HG03342 (cell line): ENCODE measurements around the gene FARSA.
"Not testable (repeated sequence)": the region's sequence is repeated elsewhere in the genome, so short reads cannot be mapped to it uniquely, and the experiment has no call there.

Experiments
- ATAC-seq: cut with Tn5 transposase; IDR thresholded peaks from one replicate; pipeline ENCODE4 v1.9.1; 2021; ENCODE audit warnings: mild to moderate bottlenecking, moderate library complexity; ENCODE audit not compliant: unreplicated experiment

Gene FARSA

GRCh38 chr19:12937927-12938778, 4.6 kb upstream of the FARSA start, which contains the start of gene CALR:
Gene CALR, plus strand, starts transcription at chr19:12938609. Its CDS starts 71 bp downstream, at chr19:12938680.
- peak; percentile 81 for ATAC-seq

DNA sequence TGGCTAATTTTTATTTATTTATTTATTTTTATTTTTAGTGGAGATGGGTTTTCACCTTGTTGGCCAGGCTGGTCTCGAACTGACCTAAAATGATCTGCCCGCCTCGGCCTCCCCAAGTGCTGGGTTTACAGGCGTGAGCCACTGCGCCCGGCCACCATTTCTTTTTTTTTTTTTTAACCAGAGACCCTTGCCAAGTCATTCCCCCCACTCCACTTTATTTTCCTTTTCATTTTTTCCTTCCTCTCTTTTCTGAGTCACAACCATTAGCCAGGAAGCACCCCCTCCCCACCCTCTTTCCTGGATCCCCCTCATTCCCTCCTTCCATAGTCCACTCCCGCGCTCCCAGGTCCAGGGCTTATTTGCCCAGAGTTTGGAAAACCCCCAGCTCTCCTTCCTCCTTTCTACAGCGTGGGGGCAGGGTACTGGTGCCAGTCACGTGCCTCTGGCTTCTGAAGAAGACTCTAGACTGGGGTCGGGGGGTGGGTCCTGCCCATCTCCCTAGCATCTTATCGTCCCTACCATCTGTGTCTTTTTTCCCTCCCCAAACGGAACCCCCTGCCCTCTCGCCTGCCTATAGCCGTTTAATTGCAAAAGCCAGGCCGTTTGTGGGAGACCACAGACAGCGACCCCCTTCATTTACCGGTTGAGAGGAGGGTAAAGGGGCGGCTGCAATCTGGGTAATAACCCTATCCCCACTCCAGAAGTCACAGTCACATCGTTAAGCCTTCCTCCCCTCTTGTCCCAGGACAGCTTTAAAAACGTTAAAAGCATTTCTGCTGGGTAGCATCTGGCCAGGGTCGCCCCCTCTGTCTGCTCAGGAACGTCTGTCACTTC, 3.8 kb upstream of the FARSA start:
- no peak for ATAC-seq

GRCh38 chr19:12936582-12936981, 3.1 kb upstream of the FARSA start:
- ATAC-seq = no peak

GRCh38 chr19:12935071-12935470, 1.6 kb upstream of the FARSA start:
- ATAC-seq = no peak

DNA sequence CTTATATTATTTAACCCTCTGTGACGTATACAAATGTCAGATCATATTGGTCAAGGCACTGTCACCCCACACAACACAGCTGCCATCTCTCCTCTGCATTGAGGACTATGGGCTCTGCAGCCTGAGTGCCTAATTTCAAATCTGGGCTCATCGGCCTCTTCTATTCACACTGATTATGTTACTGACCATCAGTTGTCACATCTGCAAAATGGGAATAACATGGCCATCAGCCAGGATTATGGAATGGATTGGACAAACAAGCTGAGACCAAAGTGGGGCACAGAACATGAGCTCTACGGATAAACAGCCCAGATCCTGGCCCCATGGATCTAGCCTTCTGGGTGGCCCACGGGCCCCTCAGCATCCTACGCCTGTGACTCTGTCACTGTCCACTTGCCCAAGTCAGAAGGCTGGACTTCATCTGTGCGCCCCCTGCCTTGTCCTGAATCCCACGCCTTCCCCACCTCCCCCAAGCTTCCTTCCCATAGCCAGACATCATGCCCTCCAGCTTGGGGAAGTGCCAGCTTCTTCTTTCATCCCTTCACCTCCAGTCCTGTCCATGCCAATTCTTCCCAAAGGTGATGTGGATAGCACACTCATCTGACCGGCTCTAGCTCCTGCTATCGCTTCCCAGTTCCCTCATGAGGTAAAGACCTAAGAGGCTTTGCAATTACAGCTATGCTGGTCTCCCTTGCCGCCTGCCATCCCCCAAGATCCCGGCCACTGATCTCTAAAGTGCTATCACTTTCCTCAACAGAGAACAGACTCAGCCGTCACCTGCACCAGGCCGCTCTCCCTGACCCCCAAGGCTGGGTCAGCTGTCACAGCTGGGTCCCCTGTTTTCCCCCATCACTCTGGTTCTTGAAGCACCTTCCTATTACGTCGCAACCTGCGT, 872 bp downstream of the FARSA start:
- ATAC-seq = no peak

DNA sequence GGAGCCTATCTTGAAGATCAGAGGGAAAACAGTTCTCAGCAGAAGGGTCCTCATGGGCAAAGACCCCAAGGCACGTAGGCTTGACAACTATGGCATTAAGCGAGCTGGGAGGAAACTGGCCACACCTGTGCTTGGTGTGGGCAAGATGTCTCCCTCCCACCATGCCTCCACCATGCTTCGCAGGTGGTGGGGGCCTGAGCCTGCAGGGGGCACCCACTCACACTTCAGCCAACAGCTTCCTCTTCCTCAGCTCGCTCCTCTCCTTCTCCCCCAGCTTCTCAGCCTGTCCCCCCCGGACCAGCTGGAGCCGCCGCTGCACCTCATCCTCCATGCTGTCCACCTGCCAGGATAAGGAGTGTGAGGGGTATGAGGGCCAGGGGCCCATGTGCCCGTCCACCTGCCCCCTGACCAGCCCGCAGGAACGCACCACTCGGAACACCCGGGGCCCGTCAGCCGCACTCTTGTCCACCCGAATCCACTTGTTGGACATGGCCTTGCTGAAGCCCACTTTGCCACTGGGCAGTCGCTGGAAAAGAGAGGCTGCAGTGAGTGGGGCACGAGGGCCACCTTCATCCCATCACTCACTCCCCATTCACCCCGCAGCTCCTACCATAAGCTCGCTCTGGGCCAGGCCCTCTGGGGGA, 3.4 kb downstream of the FARSA start:
- ATAC-seq = no peak

DNA sequence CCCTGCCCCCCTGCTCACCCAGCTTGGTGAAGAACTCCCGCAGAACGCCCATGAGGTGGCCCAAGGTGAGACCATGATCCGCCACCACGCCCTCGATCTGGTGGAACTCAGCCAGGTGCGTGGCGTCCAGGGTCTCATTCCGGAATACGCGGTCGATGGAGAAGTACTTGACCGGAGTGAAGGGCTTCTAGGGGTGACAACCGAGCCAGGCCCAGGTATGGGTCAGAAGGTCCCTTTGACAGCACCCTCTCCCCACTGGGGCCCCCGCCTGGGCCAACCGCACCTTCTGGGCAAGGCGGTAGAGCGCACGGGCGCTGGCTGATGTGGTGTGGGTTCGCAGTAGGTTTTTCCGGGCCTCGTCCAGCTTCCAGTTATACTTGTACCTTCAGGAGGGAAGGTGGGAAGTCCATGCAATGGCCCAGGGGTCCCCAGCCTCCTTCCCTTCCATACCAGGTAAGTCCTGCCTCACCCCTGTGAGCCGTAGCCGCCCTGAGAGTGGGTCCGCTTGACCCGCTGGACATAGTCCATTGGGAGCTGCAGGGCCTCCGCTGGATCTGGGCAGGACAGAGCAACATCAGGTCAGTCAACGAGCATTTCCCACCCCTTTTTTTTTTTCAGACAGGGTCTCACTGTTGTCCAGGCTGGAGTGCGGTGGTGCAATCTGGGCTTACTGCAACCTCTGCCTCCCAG, 8.7 kb downstream of the FARSA start:
- no peak for ATAC-seq

GRCh38 chr19:12922959-12923358, 10.6 kb downstream of the FARSA start:
- ATAC-seq = no peak

- ATAC-seq = no peak
These were observed 12.5 kb downstream of the FARSA start for GRCh38 chr19:12921047-12921446.

GRCh38 chr19:12918253-12918652, 15.3 kb downstream of the FARSA start:
- no peak for ATAC-seq

DNA sequence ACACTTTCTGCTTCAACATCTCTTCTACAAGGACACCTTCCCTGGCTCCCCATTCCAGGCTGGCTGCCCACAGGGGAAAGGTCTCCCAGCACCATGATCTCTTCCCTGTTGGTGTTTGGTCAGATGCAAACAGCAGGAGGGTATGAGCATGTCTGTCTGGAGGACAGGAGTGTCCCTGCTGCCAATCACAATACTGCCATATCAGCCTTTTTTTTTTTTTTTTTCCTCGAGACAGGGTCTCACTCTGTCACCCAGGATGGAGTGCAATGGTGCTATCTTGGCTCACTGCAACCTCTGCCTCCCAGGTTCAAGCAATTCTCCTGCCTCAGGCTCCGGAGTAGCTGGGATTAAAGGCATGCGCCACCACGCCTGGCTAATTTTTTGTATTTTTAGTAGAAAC, 17.7 kb downstream of the FARSA start:
- not testable (repeated sequence) for ATAC-seq

GRCh38 chr19:12913851-12914690, 19.4 kb downstream of the FARSA start:
- ATAC-seq = no peak

- no peak for ATAC-seq
These were observed 20.4 kb downstream of the FARSA start for GRCh38 chr19:12913011-12913561.

GRCh38 chr19:12912571-12912970, 20.9 kb downstream of the FARSA start:
- ATAC-seq = no peak

DNA sequence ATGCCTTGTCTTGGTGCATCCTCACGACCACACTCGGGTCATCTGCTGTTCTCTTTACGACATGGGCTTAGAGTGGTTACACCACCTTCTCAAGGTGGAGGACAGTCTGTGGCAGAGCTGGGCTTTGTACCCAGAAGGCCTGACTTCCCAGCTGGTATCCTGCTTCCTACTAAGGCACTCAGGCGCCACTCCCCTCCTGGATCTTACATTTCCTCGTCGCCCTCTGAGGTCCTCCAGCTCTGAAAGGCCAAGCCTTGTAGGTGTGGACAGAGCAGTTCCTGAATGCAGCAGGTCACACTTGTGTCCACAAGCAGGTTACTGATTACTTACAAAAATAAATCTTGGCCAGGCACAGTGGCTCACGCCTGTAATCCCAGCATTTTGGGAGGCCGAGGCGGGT, 26.3 kb downstream of the FARSA start:
- ATAC-seq = no peak

GRCh38 chr19:12899891-12900518, 33.5 kb downstream of the FARSA start:
- peak; percentile 76 for ATAC-seq

- ATAC-seq = no peak
These were observed 37.1 kb downstream of the FARSA start for GRCh38 chr19:12896460-12896859.

- ATAC-seq = no peak
These were observed 39.9 kb downstream of the FARSA start for GRCh38 chr19:12893582-12893981.
